CD8-positive, alpha-beta memory T cell (primary cell): Measurements from ENCODE around the gene TMC7. TPM values are rescaled to one million over a fixed set of nuclear protein-coding genes. Genes with fewer than 3 reads are reported as not detected.

Experiments
- CTCF ChIA-PET: fragments of 350-600 bp; sonication (Branson Sonifier 250); formaldehyde crosslinking; loops from one replicate; lab custom pipeline; 2021; ENCODE audit warnings: antibody characterized with exemption; lab: Charles Lee
- POLR2A ChIA-PET: fragments of 350-600 bp; sonication (Branson Sonifier 250); formaldehyde crosslinking; loops from one replicate; lab custom pipeline; 2021; ENCODE audit warnings: antibody characterized with exemption; lab: Charles Lee
- DNase-seq, 5 donors: peaks; one replicate each; pipeline versions ENCODE4 v3.0.0 to v3.0.0-alpha.2; 2020 to 2022; ENCODE audit warnings: mixed read lengths in 1 of 5
- H3K27ac ChIP-seq: one replicate; pipeline ENCODE4 v1.7.0; 2013; ENCODE audit warnings: low read depth, mild to moderate bottlenecking, low read length, moderate library complexity
- H3K27me3 ChIP-seq: 2 replicates; pipeline ENCODE4 v1.7.0; 2013; ENCODE audit warnings: low read length, mild to moderate bottlenecking; ENCODE audit not compliant: insufficient read depth, poor library complexity, severe bottlenecking
- H3K36me3 ChIP-seq: 2 replicates; pipeline ENCODE4 v1.7.0; 2013; ENCODE audit warnings: mild to moderate bottlenecking, low read length, moderate library complexity; ENCODE audit not compliant: insufficient read depth
- H3K4me1 ChIP-seq: 2 replicates; pipeline ENCODE4 v1.7.0; 2013; ENCODE audit warnings: mild to moderate bottlenecking, low read length, moderate library complexity; ENCODE audit not compliant: insufficient read depth
- H3K4me3 ChIP-seq: 2 replicates; pipeline ENCODE4 v1.7.0; 2013; ENCODE audit warnings: mild to moderate bottlenecking, low read length
- H3K9me3 ChIP-seq: 2 replicates; pipeline ENCODE4 v1.7.0; 2013; ENCODE audit warnings: mild to moderate bottlenecking, low read length
- H3K27ac Mint-ChIP-seq, 8 donors: one replicate each; pipeline ENCODE4 v1.8.0; 2020 to 2021; ENCODE audit warnings: mixed read lengths in 8 of 8, mild to moderate bottlenecking in 6 of 8, inconsistent platforms in 3 of 8, moderate library complexity in 3 of 8
- H3K27me3 Mint-ChIP-seq, 2 donors: one replicate each; pipeline ENCODE4 v1.8.0; 2020 to 2021; ENCODE audit warnings: mixed read lengths in 2 of 2, mild to moderate bottlenecking in 1 of 2, moderate library complexity in 1 of 2
- H3K36me3 Mint-ChIP-seq, 3 donors: one replicate each; pipeline ENCODE4 v1.8.0; 2020 to 2021; ENCODE audit warnings: mixed read lengths in 3 of 3, inconsistent platforms in 1 of 3, mild to moderate bottlenecking in 1 of 3
- H3K4me1 Mint-ChIP-seq, 3 donors: one replicate each; pipeline ENCODE4 v1.8.0; 2020 to 2021; ENCODE audit warnings: mixed read lengths in 3 of 3, inconsistent platforms in 1 of 3, mild to moderate bottlenecking in 1 of 3
- H3K4me3 Mint-ChIP-seq, 7 donors: one replicate each; pipeline ENCODE4 v1.8.0; 2020 to 2021; ENCODE audit warnings: mixed read lengths in 7 of 7, mild to moderate bottlenecking in 6 of 7, moderate library complexity in 4 of 7, inconsistent platforms in 2 of 7
- H3K9me3 Mint-ChIP-seq, 5 donors: one replicate each; pipeline ENCODE4 v1.8.0; 2020 to 2022; ENCODE audit warnings: mixed read lengths in 5 of 5, mild to moderate bottlenecking in 3 of 5, moderate library complexity in 2 of 5, inconsistent platforms in 1 of 5
- polyA plus RNA-seq: library from polyadenylated mRNA; unstranded; fragments of 300-500 nt; fragmentation: Illumina TruSeq; gene quantifications from one replicate; pipeline ENCODE4 v1.2.3, GENCODE V29; 2021
- total RNA-seq, 2 experiments: library from RNA; stranded (reverse); gene quantifications; one replicate each; pipeline ENCODE4 v1.2.3, GENCODE V29; 2021

TMC7 gene
- total and polyA plus RNA-seq, 3 experiments from 2014 or later, result not detected

- Histone ChIP-seq H3K27me3 (no peaks in the 10 kb centered on the region), H3K9me3 (no peaks in the 10 kb centered on the region), H3K27ac (no peak overlapping the region), H3K36me3 (no peaks in the 10 kb centered on the region), H3K4me3 (no peak overlapping the region), H3K4me1 (no peaks in the 10 kb centered on the region)
- Mint-ChIP-seq H3K9me3 (no peaks in the 10 kb centered on the region), H3K27me3 (peaks cover 5 to 19% of the 10 kb centered on the region in 2 donors), H3K4me1 (no peaks in the 10 kb centered on the region), H3K27ac (no peak overlapping the region), H3K36me3 (no peaks in the 10 kb centered on the region), H3K4me3 (no peak overlapping the region)
- DNase-seq, result no peak
- ChIA-PET POLR2A (no interaction called here), CTCF (no interaction called here)
Measured at GRCh38 chr16:19106625-19107020, 122.9 kb downstream of the TMC7 start.

- Histone ChIP-seq H3K4me1 (no peaks in the 10 kb centered on the region), H3K27me3 (no peaks in the 10 kb centered on the region), H3K9me3 (no peaks in the 10 kb centered on the region), H3K36me3 (no peaks in the 10 kb centered on the region), H3K4me3 (no peak overlapping the region), H3K27ac (no peak overlapping the region)
- Mint-ChIP-seq H3K36me3 (no peaks in the 10 kb centered on the region), H3K4me1 (peaks cover 0 to 4% (median 1%) of the 10 kb centered on the region in 3 donors), H3K27me3 (peaks cover 5 to 35% of the 10 kb centered on the region in 2 donors), H3K27ac (no peak overlapping the region), H3K4me3 (no peak overlapping the region), H3K9me3 (no peaks in the 10 kb centered on the region)
- no peak for DNase-seq
- ChIA-PET CTCF (interaction anchor here (1.1 kb wide), 1 partner anchor 23 kb away, joined by 3 read pairs; no protein-coding TSS in a partner anchor), POLR2A (no interaction called here)
Measured at GRCh38 chr16:19108409-19109287, 124.9 kb downstream of the TMC7 start.

- Histone ChIP-seq H3K4me3 (no peak overlapping the region), H3K27me3 (no peaks in the 10 kb centered on the region), H3K4me1 (no peaks in the 10 kb centered on the region), H3K9me3 (no peaks in the 10 kb centered on the region), H3K27ac (no peak overlapping the region), H3K36me3 (no peaks in the 10 kb centered on the region)
- H3K27me3 Mint-ChIP-seq, result peaks cover 5 to 35% of the 10 kb centered on the region in 2 donors
- H3K4me1 Mint-ChIP-seq, result peaks cover 0 to 4% (median 1%) of the 10 kb centered on the region in 3 donors
- POLR2A ChIA-PET, result no interaction called here
- no peak for DNase-seq
- H3K36me3 Mint-ChIP-seq, result no peaks in the 10 kb centered on the region
- CTCF ChIA-PET, result no interaction called here
- no peak overlapping the region for H3K4me3 Mint-ChIP-seq
- no peaks in the 10 kb centered on the region for H3K9me3 Mint-ChIP-seq
- no peak overlapping the region for H3K27ac Mint-ChIP-seq
Measured at GRCh38 chr16:19109288-19109664, 125.5 kb downstream of the TMC7 start.

- no peaks in the 10 kb centered on the region for H3K9me3 Mint-ChIP-seq
- H3K36me3 Mint-ChIP-seq, result no peaks in the 10 kb centered on the region
- peaks cover 0 to 4% (median 1%) of the 10 kb centered on the region in 3 donors for H3K4me1 Mint-ChIP-seq
- H3K4me3 Mint-ChIP-seq, result no peak overlapping the region
- Histone ChIP-seq H3K27ac (no peak overlapping the region), H3K4me1 (no peaks in the 10 kb centered on the region), H3K27me3 (no peaks in the 10 kb centered on the region), H3K9me3 (no peaks in the 10 kb centered on the region), H3K4me3 (no peak overlapping the region), H3K36me3 (no peaks in the 10 kb centered on the region)
- CTCF ChIA-PET, result no interaction called here
- peaks cover 5 to 35% of the 10 kb centered on the region in 2 donors for H3K27me3 Mint-ChIP-seq
- peak overlapping the region in 1 of 8 donors; percentile 50 for H3K27ac Mint-ChIP-seq
- POLR2A ChIA-PET, result no interaction called here
- no peak for DNase-seq
Measured at GRCh38 chr16:19110537-19111360, 127.0 kb downstream of the TMC7 start.

- Histone ChIP-seq H3K4me1 (no peaks in the 10 kb centered on the region), H3K4me3 (no peak overlapping the region), H3K9me3 (no peaks in the 10 kb centered on the region), H3K27ac (no peak overlapping the region), H3K36me3 (no peaks in the 10 kb centered on the region), H3K27me3 (no peaks in the 10 kb centered on the region)
- CTCF ChIA-PET, result no interaction called here
- Mint-ChIP-seq H3K4me1 (peaks cover 2 to 12% (median 7%) of the 10 kb centered on the region in 3 donors), H3K36me3 (no peaks in the 10 kb centered on the region), H3K27me3 (peaks cover 5 to 40% of the 10 kb centered on the region in 2 donors), H3K9me3 (no peaks in the 10 kb centered on the region), H3K4me3 (no peak overlapping the region), H3K27ac (no peak overlapping the region)
- POLR2A ChIA-PET, result no interaction called here
- no peak for DNase-seq
Measured at GRCh38 chr16:19112099-19112407, 128.3 kb downstream of the TMC7 start.

Other genes with a start within 250 kb of the TMC7 start
- gene RPS15A, start 193.6 kb upstream of the TMC7 start, total RNA-seq, result 1,000 to 10,000 TPM; 1,654 to 1,749 TPM
- 3,131 TPM for gene RPS15A, start 193.6 kb upstream of the TMC7 start, polyA plus RNA-seq
- gene ARL6IP1, start 182.4 kb upstream of the TMC7 start, total RNA-seq, result 10 to 100 TPM; 90.6 to 92.8 TPM
- gene ARL6IP1, start 182.4 kb upstream of the TMC7 start, polyA plus RNA-seq, result 229 TPM
- 10 to 100 TPM; 90.9 to 98.2 TPM for gene SMG1, start 57.5 kb upstream of the TMC7 start, total RNA-seq
- 17.8 TPM for gene SMG1, start 57.5 kb upstream of the TMC7 start, polyA plus RNA-seq
- 10 to 100 TPM; 22.4 TPM for gene COQ7, start 83.7 kb downstream of the TMC7 start, total RNA-seq
- 13.2 TPM for gene COQ7, start 83.7 kb downstream of the TMC7 start, polyA plus RNA-seq
- gene ITPRIPL2, start 130.0 kb downstream of the TMC7 start, total RNA-seq, result 10 to 100 TPM; 15.8 to 17.3 TPM
- 0.89 TPM for gene ITPRIPL2, start 130.0 kb downstream of the TMC7 start, polyA plus RNA-seq
- gene SYT17, start 184.3 kb downstream of the TMC7 start, total RNA-seq, result not detected
- gene SYT17, start 184.3 kb downstream of the TMC7 start, polyA plus RNA-seq, result not detected